ENCODE data around the gene GPR155.
A peak's percentile ranks its signal among the peaks of the same experiment; 100 is the strongest.
"Not testable (repeated sequence)": the region's sequence is repeated elsewhere in the genome, so short reads cannot be mapped to it uniquely, and the experiment has no call there.

Gene GPR155

GRCh38 chr2:174489520-174489919 lies 2.7 kb upstream of the GPR155 start:
- DNase-seq, result not testable (repeated sequence)

- DNase-seq, result no peak
These were observed 962 bp upstream of the GPR155 start for GRCh38 chr2:174487820-174488162.

- DNase-seq, result peak; percentile 78
These were observed 435 bp upstream of the GPR155 start for GRCh38 chr2:174487108-174487819.

GRCh38 chr2:174485788-174486562 lies 854 bp downstream of the GPR155 start:
- DNase-seq, result no peak

GRCh38 chr2:174485045-174485444 lies 1.8 kb downstream of the GPR155 start:
- DNase-seq, result not testable (repeated sequence)

- DNase-seq, result no peak
These were observed 2.3 kb downstream of the GPR155 start for GRCh38 chr2:174484573-174484972.

- no peak for DNase-seq
These were observed 4.0 kb downstream of the GPR155 start for GRCh38 chr2:174482854-174483253.

- DNase-seq, result no peak
These were observed 9.1 kb downstream of the GPR155 start for GRCh38 chr2:174477759-174478158.

GRCh38 chr2:174473796-174474195 lies 13.0 kb downstream of the GPR155 start:
- no peak for DNase-seq

- no peak for DNase-seq
These were observed 21.5 kb downstream of the GPR155 start for GRCh38 chr2:174465327-174465726.

- DNase-seq, result no peak
These were observed 25.6 kb downstream of the GPR155 start for GRCh38 chr2:174461221-174461620.

GRCh38 chr2:174454566-174454965 lies 32.3 kb downstream of the GPR155 start:
- no peak for DNase-seq

- DNase-seq, result no peak
These were observed 36.6 kb downstream of the GPR155 start for GRCh38 chr2:174450021-174450816.

GRCh38 chr2:174449033-174449432 lies 37.8 kb downstream of the GPR155 start:
- no peak for DNase-seq

GRCh38 chr2:174446531-174446930 lies 40.3 kb downstream of the GPR155 start:
- no peak for DNase-seq

GRCh38 chr2:174445248-174445647 lies 41.6 kb downstream of the GPR155 start:
- no peak for DNase-seq

- DNase-seq, result no peak
These were observed 42.1 kb downstream of the GPR155 start for GRCh38 chr2:174444761-174445160.

- DNase-seq, result no peak
These were observed 44.0 kb downstream of the GPR155 start for GRCh38 chr2:174442546-174443510.

- no peak for DNase-seq
These were observed 46.9 kb downstream of the GPR155 start for GRCh38 chr2:174439950-174440349.

- DNase-seq, result no peak
These were observed 47.5 kb downstream of the GPR155 start for GRCh38 chr2:174439323-174439722.

GRCh38 chr2:174438146-174438886 lies 48.5 kb downstream of the GPR155 start:
- no peak for DNase-seq

GRCh38 chr2:174436351-174436750 lies 50.5 kb downstream of the GPR155 start:
- no peak for DNase-seq
